Prostate gland (tissue), 2 donors: Measurements from ENCODE around the gene BRDT.

Experiments
- POLR2A ChIP-seq: fragments of 450-650 bp; IDR thresholded peaks from one replicate; pipeline ENCODE4 v1.6.1; 2016; ENCODE audit warnings: antibody characterized with exemption, mild to moderate bottlenecking
- POLR2AphosphoS5 ChIP-seq: sonication (generic); formaldehyde crosslinking; IDR thresholded peaks from one replicate; pipeline ENCODE4 v1.6.1; 2017; ENCODE audit warnings: antibody characterized with exemption
- TF ChIP-seq, protein P1 (sequence below), 4 experiments: fragments of 200-600 bp in 2 of 4; fragments of 450-650 bp in 2 of 4; sonication (generic) in 2 of 4; IDR thresholded peaks; 1 replicate in 3 of 4; 2 replicates in 1 of 4; pipeline ENCODE4 v1.5.1; 2016 to 2019; ENCODE audit warnings: antibody characterized with exemption in 4 of 4, mild to moderate bottlenecking in 2 of 4, moderate library complexity in 2 of 4

DNA sequence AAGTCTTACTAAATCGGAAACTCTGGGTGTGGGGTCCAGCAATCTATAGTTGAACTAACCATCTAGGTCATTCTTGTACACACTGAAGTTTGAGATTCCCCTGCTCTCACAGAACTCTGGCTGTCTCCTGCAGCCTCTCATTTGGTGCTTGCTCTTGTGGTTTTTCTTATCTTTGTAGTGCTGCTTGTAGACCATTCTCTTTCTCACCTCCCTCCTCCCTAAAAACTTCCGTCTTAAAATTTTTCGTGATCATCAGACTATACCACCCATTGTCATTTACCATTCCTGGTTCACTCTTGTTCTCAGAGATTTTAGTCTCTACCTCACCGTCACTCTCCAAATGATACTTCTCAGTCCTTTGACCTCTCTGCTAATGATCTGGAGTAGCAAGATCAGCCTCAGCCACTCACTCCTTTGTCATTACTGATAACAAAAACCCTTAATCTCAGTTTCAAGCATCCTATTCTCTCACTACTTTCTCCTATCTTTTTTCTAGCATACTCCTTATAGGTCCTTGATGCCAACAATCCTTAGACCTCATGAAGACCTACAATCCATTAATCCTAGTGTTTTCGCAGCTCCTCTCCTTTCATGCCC, 67.6 kb downstream of the BRDT start:
- TF ChIP-seq POLR2AphosphoS5 (no peak), POLR2A (no peak)
- TF ChIP-seq, protein P1, sequence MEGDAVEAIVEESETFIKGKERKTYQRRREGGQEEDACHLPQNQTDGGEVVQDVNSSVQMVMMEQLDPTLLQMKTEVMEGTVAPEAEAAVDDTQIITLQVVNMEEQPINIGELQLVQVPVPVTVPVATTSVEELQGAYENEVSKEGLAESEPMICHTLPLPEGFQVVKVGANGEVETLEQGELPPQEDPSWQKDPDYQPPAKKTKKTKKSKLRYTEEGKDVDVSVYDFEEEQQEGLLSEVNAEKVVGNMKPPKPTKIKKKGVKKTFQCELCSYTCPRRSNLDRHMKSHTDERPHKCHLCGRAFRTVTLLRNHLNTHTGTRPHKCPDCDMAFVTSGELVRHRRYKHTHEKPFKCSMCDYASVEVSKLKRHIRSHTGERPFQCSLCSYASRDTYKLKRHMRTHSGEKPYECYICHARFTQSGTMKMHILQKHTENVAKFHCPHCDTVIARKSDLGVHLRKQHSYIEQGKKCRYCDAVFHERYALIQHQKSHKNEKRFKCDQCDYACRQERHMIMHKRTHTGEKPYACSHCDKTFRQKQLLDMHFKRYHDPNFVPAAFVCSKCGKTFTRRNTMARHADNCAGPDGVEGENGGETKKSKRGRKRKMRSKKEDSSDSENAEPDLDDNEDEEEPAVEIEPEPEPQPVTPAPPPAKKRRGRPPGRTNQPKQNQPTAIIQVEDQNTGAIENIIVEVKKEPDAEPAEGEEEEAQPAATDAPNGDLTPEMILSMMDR (IDR thresholded peaks at IDR 0.05) = no peak
